IPS-18a (cell line): Measurements from ENCODE around the gene GDF15.

Experiments used
- H3K27ac ChIP-seq: one replicate; pipeline ENCODE4 v1.5.1; 2013; ENCODE audit warnings: low read length
- H3K27me3 ChIP-seq: one replicate; pipeline ENCODE4 v1.6.1; 2013; ENCODE audit warnings: mild to moderate bottlenecking, low read length; ENCODE audit not compliant: control insufficient read depth, insufficient read depth
- H3K36me3 ChIP-seq: one replicate; pipeline ENCODE4 v1.6.1; 2013; ENCODE audit warnings: low read depth, low read length; ENCODE audit not compliant: control insufficient read depth
- H3K4me1 ChIP-seq: one replicate; pipeline ENCODE4 v1.6.1; 2013; ENCODE audit warnings: low read depth, low read length; ENCODE audit not compliant: control insufficient read depth
- H3K4me3 ChIP-seq: one replicate; pipeline ENCODE4 v1.5.1; 2013; ENCODE audit warnings: low read length
- H3K9ac ChIP-seq: one replicate; pipeline ENCODE4 v1.6.1; 2013; ENCODE audit warnings: mild to moderate bottlenecking, low read length, moderate library complexity
- H3K9me3 ChIP-seq: one replicate; pipeline ENCODE4 v1.6.1; 2013; ENCODE audit warnings: low read depth, low read length; ENCODE audit not compliant: control insufficient read depth

GDF15 gene

GRCh38 chr19:18437491-18438330 lies 51.8 kb downstream of the GDF15 start, which contains the start of gene ISYNA1:
TSS of gene ISYNA1 (minus strand) at chr19:18438133. CDS start at chr19:18437979, 154 bp downstream.
- Histone ChIP-seq H3K27ac (no peak within 1 kb of the TSS), H3K36me3 (peaks cover 12% of the 10 kb centered on the region), H3K27me3 (no peaks in the 10 kb centered on the region), H3K4me1 (peaks cover 16% of the 10 kb centered on the region), H3K9ac (peak within 1 kb of the TSS; percentile 50), H3K9me3 (no peaks in the 10 kb centered on the region), H3K4me3 (peak within 1 kb of the TSS; percentile 67)

- H3K27ac ChIP-seq = no peak overlapping the region
- no peaks in the 10 kb centered on the region for H3K27me3 ChIP-seq
- peaks cover 12% of the 10 kb centered on the region for H3K36me3 ChIP-seq
- no peak overlapping the region for H3K4me3 ChIP-seq
- H3K9me3 ChIP-seq = no peaks in the 10 kb centered on the region
- H3K9ac ChIP-seq = peak overlapping the region; percentile 13
- peaks cover 16% of the 10 kb centered on the region for H3K4me1 ChIP-seq
Measured at GRCh38 chr19:18438331-18439024, 52.5 kb downstream of the GDF15 start.
